ENCODE results near the gene ELOVL5.
"Not testable (repeated sequence)": the region's sequence is repeated elsewhere in the genome, so short reads cannot be mapped to it uniquely, and the experiment has no call there.

The ELOVL5 gene

GRCh38 chr6:53327017-53327395, 21.7 kb downstream of the ELOVL5 start:
- no peak for DNase-seq

- DNase-seq, result no peak
Observed at GRCh38 chr6:53326372-53327016, 22.3 kb downstream of the ELOVL5 start.

- no peak for DNase-seq
Observed at GRCh38 chr6:53325785-53326184, 23.0 kb downstream of the ELOVL5 start.

- peak; percentile 27 to 45 for DNase-seq
Observed at GRCh38 chr6:53322188-53323029, 26.3 kb downstream of the ELOVL5 start.

- no peak for DNase-seq
Observed at GRCh38 chr6:53321701-53322100, 27.0 kb downstream of the ELOVL5 start.

GRCh38 chr6:53320964-53321363, 27.8 kb downstream of the ELOVL5 start:
- peak; percentile 66 to 68 for DNase-seq

GRCh38 chr6:53318429-53318828, 30.3 kb downstream of the ELOVL5 start:
- DNase-seq, result no peak

GRCh38 chr6:53317861-53318260, 30.9 kb downstream of the ELOVL5 start:
- no peak for DNase-seq

- not testable (repeated sequence) for DNase-seq
Observed at GRCh38 chr6:53317299-53317698, 31.5 kb downstream of the ELOVL5 start.

- DNase-seq, result no peak
Observed at GRCh38 chr6:53316142-53316541, 32.6 kb downstream of the ELOVL5 start.

GRCh38 chr6:53315086-53315724, 33.5 kb downstream of the ELOVL5 start:
- no peak for DNase-seq

- DNase-seq, result no peak
Observed at GRCh38 chr6:53313784-53314400, 34.9 kb downstream of the ELOVL5 start.

GRCh38 chr6:53312355-53312754, 36.4 kb downstream of the ELOVL5 start:
- DNase-seq, result peak; percentile 31 to 33

GRCh38 chr6:53311586-53311935, 37.2 kb downstream of the ELOVL5 start:
- DNase-seq, result no peak

GRCh38 chr6:53310771-53311585, 37.8 kb downstream of the ELOVL5 start:
- no peak for DNase-seq

- peak in 1 of 2 experiments; percentile 25 for DNase-seq
Observed at GRCh38 chr6:53309901-53310300, 38.8 kb downstream of the ELOVL5 start.

GRCh38 chr6:53309059-53309900, 39.5 kb downstream of the ELOVL5 start:
- DNase-seq, result no peak

- DNase-seq, result no peak
Observed at GRCh38 chr6:53306819-53307347, 41.9 kb downstream of the ELOVL5 start.

GRCh38 chr6:53306217-53306616, 42.5 kb downstream of the ELOVL5 start:
- not testable (repeated sequence) for DNase-seq

- not testable (repeated sequence) for DNase-seq
Observed at GRCh38 chr6:53305506-53306005, 43.2 kb downstream of the ELOVL5 start.

- not testable (repeated sequence) for DNase-seq
Observed at GRCh38 chr6:53304953-53305352, 43.8 kb downstream of the ELOVL5 start.
